Upper lobe of left lung (tissue), 4 donors: ENCODE measurements around the gene ZNF134.

Source experiments
- EP300 ChIP-seq, 4 donors: sonication (generic); formaldehyde crosslinking; IDR thresholded peaks; one replicate each; pipeline ENCODE4 v1.5.1; 2017; ENCODE audit warnings: antibody characterized with exemption in 4 of 4, control low read depth in 2 of 4
- POLR2A ChIP-seq, 4 donors: fragments of 450-650 bp; IDR thresholded peaks; one replicate each; pipeline ENCODE4 v1.5.1; 2016 to 2017; ENCODE audit warnings: antibody characterized with exemption in 4 of 4, mild to moderate bottlenecking in 2 of 4
- POLR2AphosphoS5 ChIP-seq, 2 donors: sonication (generic); formaldehyde crosslinking; IDR thresholded peaks; one replicate each; pipeline ENCODE4 v1.5.1; 2017; ENCODE audit warnings: antibody characterized with exemption in 2 of 2
- TF ChIP-seq, protein P1 (sequence below), 6 experiments: fragments of 450-650 bp in 4 of 6; fragments of 200-600 bp in 2 of 6; sonication (generic) in 2 of 6; IDR thresholded peaks; one replicate each; pipeline ENCODE4 v1.5.1; 2016 to 2019; ENCODE audit warnings: antibody characterized with exemption in 6 of 6

DNA sequence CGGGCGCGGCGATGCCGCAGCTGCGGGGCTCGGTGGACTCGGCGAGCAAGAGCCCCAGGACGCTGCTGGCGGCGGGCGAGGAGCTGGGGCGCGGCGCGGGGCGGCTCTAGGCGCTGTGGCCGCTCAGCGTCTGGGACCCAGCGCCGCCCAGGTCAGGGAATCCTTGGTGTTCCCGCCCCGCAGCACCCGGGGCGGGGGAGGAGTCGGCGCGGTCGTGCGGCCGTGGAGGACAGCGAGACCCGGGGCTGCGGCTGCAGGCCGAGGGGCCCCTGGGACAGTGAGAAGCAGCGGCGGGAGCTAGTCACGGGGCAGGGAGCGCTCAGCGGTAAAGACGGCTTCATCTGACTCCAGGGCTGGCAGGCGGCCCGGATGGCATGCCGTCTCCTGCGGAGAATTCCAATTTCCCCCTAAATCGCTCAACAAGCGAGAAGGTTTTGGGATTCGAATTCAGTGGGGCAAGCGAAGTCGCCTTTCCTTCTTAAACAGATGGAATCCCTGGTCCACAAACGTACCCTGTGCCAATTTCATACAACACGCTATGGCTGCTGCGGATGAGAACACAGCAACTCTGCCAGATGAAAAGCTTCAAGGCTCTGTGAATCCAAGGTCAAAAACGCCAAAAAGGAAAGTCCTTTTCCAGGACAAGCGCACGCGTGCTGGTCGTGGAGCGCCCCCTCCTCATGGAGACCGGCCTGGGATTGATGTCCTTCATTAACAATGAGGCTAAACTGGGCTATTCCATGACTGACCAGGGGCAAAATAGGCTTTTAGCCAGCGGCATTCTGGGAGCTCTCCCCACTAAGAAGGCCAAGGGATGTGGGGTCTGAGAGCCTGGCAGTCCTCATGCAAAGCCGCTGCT is 50.5 kb downstream of the ZNF134 start:
- TF ChIP-seq, protein P1, sequence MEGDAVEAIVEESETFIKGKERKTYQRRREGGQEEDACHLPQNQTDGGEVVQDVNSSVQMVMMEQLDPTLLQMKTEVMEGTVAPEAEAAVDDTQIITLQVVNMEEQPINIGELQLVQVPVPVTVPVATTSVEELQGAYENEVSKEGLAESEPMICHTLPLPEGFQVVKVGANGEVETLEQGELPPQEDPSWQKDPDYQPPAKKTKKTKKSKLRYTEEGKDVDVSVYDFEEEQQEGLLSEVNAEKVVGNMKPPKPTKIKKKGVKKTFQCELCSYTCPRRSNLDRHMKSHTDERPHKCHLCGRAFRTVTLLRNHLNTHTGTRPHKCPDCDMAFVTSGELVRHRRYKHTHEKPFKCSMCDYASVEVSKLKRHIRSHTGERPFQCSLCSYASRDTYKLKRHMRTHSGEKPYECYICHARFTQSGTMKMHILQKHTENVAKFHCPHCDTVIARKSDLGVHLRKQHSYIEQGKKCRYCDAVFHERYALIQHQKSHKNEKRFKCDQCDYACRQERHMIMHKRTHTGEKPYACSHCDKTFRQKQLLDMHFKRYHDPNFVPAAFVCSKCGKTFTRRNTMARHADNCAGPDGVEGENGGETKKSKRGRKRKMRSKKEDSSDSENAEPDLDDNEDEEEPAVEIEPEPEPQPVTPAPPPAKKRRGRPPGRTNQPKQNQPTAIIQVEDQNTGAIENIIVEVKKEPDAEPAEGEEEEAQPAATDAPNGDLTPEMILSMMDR (IDR thresholded peaks at IDR 0.05), result no peak
- TF ChIP-seq POLR2AphosphoS5 (IDR thresholded peaks at IDR 0.05) (no peak), POLR2A (IDR thresholded peaks at IDR 0.05) (no peak), EP300 (IDR thresholded peaks at IDR 0.05) (no peak)
